HL-60 (cell line): ENCODE data around the gene GHSR.

ENCODE experiments used
- DNase-seq, 2 experiments: peaks; one replicate each; pipeline ENCODE4 v3.0.0-alpha.2; 2010 to 2020; ENCODE audit warnings: low read depth in 1 of 2, low spot score in 1 of 2
- H3K27ac ChIP-seq: fragments of 250-450 bp; sonication (Bioruptor Pico); replicated peaks from 2 replicates; pipeline ENCODE4 v1.5.1; 2020; ENCODE audit warnings: mild to moderate bottlenecking, moderate library complexity
- H3K27me3 ChIP-seq: fragments of 250-450 bp; sonication (Bioruptor Pico); 2 replicates; pipeline ENCODE4 v1.5.1; 2021; ENCODE audit warnings: mild to moderate bottlenecking, moderate library complexity; ENCODE audit not compliant: insufficient read depth, poor library complexity, severe bottlenecking
- H3K4me3 ChIP-seq: replicated peaks from 2 replicates; pipeline ENCODE4 v1.5.1; 2011; ENCODE audit warnings: mild to moderate bottlenecking, control low read depth, low read length; ENCODE audit not compliant: insufficient read depth
- CTCF ChIP-seq: IDR thresholded peaks from one replicate; pipeline ENCODE4 v1.5.1; 2011; ENCODE audit warnings: low read length, control low read depth, inconsistent platforms; ENCODE audit not compliant: insufficient read depth
- GABPA ChIP-seq: IDR thresholded peaks from 2 replicates; pipeline ENCODE4 v1.6.1; 2012; ENCODE audit warnings: low read depth
- POLR2AphosphoS5 ChIP-seq: IDR thresholded peaks from 2 replicates; pipeline ENCODE4 v1.6.1; 2012; ENCODE audit warnings: low read depth
- SPI1 ChIP-seq: IDR thresholded peaks from 2 replicates; pipeline ENCODE4 v1.6.1; 2012; ENCODE audit warnings: low read depth, mild to moderate bottlenecking, borderline replicate concordance
- TF ChIP-seq, protein P1 (sequence below): IDR thresholded peaks from 2 replicates; pipeline ENCODE4 v1.6.1; 2012; ENCODE audit warnings: low read depth; ENCODE audit not compliant: insufficient replicate concordance

Gene GHSR

GRCh38 chr3:172407872-172408271 is 40.4 kb downstream of the GHSR start:
- no peak overlapping the region for H3K4me3 ChIP-seq
- no peaks in the 10 kb centered on the region for H3K27me3 ChIP-seq

GRCh38 chr3:172405914-172406313 is 42.3 kb downstream of the GHSR start:
- no peak overlapping the region for H3K4me3 ChIP-seq
- TF ChIP-seq POLR2AphosphoS5 (no peak), SPI1 (no peak), GABPA (no peak), CTCF (no peak)
- TF ChIP-seq, protein P1, sequence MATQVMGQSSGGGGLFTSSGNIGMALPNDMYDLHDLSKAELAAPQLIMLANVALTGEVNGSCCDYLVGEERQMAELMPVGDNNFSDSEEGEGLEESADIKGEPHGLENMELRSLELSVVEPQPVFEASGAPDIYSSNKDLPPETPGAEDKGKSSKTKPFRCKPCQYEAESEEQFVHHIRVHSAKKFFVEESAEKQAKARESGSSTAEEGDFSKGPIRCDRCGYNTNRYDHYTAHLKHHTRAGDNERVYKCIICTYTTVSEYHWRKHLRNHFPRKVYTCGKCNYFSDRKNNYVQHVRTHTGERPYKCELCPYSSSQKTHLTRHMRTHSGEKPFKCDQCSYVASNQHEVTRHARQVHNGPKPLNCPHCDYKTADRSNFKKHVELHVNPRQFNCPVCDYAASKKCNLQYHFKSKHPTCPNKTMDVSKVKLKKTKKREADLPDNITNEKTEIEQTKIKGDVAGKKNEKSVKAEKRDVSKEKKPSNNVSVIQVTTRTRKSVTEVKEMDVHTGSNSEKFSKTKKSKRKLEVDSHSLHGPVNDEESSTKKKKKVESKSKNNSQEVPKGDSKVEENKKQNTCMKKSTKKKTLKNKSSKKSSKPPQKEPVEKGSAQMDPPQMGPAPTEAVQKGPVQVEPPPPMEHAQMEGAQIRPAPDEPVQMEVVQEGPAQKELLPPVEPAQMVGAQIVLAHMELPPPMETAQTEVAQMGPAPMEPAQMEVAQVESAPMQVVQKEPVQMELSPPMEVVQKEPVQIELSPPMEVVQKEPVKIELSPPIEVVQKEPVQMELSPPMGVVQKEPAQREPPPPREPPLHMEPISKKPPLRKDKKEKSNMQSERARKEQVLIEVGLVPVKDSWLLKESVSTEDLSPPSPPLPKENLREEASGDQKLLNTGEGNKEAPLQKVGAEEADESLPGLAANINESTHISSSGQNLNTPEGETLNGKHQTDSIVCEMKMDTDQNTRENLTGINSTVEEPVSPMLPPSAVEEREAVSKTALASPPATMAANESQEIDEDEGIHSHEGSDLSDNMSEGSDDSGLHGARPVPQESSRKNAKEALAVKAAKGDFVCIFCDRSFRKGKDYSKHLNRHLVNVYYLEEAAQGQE, result no peak
- no peak for DNase-seq
- no peaks in the 10 kb centered on the region for H3K27me3 ChIP-seq
- no peak overlapping the region for H3K27ac ChIP-seq

More at GRCh38 chr3:172407872-172408271, 40.4 kb downstream of the GHSR start:
- DNase-seq, result no peak
- no peak overlapping the region for H3K27ac ChIP-seq
- TF ChIP-seq CTCF, result no peak
- TF ChIP-seq, protein P1, result no peak
- no peak for TF ChIP-seq SPI1
- TF ChIP-seq POLR2AphosphoS5, result no peak
- TF ChIP-seq GABPA, result no peak

GRCh38 chr3:172404237-172404962 is 43.9 kb downstream of the GHSR start:
- H3K4me3 ChIP-seq, result no peak overlapping the region
- no peaks in the 10 kb centered on the region for H3K27me3 ChIP-seq
- no peak overlapping the region for H3K27ac ChIP-seq
- TF ChIP-seq SPI1, result no peak
- TF ChIP-seq POLR2AphosphoS5, result 0 out of 2 replicates have a peak, but pooled peaks have one; percentile 3
- DNase-seq, result no peak

GRCh38 chr3:172402892-172403643 is 45.2 kb downstream of the GHSR start:
- no peak for DNase-seq
- H3K27me3 ChIP-seq, result no peaks in the 10 kb centered on the region
- TF ChIP-seq, protein P1, result no peak
- peak; percentile 42 for TF ChIP-seq POLR2AphosphoS5
- no peak overlapping the region for H3K4me3 ChIP-seq
- no peak overlapping the region for H3K27ac ChIP-seq
